HFF-Myc (cell line): ENCODE measurements around the gene APPL2.

Experiments used
- DNase-seq: peaks from one replicate; pipeline ENCODE4 v3.0.0-alpha.2; 2011; ENCODE audit warnings: low read depth; ENCODE audit errors: extremely low read depth
- H3K4me3 ChIP-seq: replicated peaks from 2 replicates; pipeline ENCODE4 v1.5.1; 2011; ENCODE audit warnings: low read depth, mild to moderate bottlenecking, control low read depth, low read length
- CTCF ChIP-seq: IDR thresholded peaks from 2 replicates; pipeline ENCODE4 v1.5.1; 2012; ENCODE audit warnings: mild to moderate bottlenecking, low read depth, low read length, control low read depth; ENCODE audit errors: missing control alignments

Gene APPL2

DNA sequence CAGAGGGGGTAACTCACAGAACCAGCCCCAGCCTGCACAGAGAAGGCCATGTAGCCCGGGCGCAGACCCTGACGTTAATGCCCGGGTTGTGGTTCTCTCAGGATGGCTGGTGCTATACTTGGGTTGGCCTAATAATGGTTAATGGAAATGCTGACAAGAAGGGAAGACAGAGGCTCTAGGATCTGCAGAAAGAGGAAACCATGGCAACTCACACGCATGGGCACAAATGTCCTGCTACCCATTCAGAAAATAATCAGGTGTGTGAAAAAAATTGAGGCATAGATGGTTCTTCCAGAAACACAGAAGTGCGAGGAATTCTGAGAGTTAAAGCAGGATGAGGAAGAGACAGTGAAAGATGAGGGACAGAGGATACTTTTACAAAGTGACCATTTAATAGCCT is 33.8 kb downstream of the APPL2 start:
- no peak for TF ChIP-seq CTCF
- no peak for DNase-seq
- H3K4me3 ChIP-seq, result no peak overlapping the region

GRCh38 chr12:105201299-105201698 is 34.7 kb downstream of the APPL2 start:
- TF ChIP-seq CTCF, result no peak
- no peak overlapping the region for H3K4me3 ChIP-seq
- DNase-seq, result no peak

DNA sequence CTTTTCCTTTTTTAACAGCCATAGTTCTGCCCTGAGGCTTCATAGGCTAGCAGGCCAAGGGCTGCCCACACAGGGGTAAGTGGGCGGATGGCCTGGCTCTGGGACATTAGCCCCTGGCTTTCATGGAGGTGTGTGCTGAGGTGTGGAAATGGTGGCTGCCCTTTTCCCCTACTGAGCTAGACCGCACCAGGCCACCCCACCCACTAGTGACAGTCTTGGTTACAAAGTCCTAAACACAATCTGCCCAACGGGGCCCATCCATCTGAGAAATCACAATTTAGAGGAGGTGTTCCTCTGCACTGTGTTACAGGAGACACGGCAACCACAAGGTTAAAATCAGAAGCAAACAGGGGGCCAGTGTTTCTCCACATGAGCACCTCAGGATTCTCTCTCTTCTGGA is 35.6 kb downstream of the APPL2 start:
- DNase-seq, result no peak
- TF ChIP-seq CTCF, result no peak
- H3K4me3 ChIP-seq, result no peak overlapping the region

DNA sequence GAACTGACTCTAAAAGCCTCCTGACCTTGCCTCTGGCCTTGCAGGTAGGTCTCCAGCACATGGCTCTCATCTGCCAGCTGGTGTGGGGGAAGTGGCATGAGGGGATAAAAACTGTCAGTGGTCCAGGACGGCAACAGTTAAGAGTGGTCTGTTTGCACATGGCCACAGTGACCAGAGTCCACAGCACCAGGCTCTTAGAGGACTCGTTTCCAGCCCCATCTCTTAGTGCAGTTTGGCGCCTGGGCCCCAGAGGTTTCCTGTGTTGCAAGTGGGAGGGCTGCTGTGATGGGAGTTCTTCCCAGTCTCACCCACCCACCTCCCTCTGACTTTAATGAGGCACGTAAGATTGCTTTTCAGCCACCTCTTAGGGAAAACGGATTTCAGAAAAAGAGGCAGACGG is 37.0 kb downstream of the APPL2 start:
- DNase-seq, result no peak
- TF ChIP-seq CTCF, result no peak
- H3K4me3 ChIP-seq, result no peak overlapping the region

DNA sequence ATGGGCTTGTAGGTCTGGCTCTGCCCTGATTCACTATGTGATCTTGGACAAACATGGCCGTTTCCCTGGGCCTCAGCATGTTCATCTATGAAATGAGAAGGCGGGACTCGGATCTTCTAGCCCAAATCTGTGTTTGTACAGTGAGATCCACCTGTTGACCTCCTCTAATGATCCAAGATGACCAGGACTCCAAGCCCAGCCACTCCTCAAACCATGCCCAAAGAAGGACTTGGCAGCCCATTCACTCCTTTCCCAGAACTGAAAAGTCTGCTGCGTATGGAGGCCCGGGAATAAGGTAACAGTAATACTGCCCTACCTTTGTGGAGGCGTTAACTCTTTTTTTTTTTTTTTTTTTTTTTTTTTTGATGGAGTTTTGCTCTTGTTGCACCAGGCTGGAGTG is 39.9 kb downstream of the APPL2 start:
- no peak for TF ChIP-seq CTCF
- no peak for DNase-seq
- no peak overlapping the region for H3K4me3 ChIP-seq

GRCh38 chr12:105194947-105195346 is 41.0 kb downstream of the APPL2 start:
- H3K4me3 ChIP-seq, result no peak overlapping the region
- no peak for TF ChIP-seq CTCF
- no peak for DNase-seq

GRCh38 chr12:105192624-105193225 is 43.2 kb downstream of the APPL2 start:
- H3K4me3 ChIP-seq, result no peak overlapping the region
- no peak for DNase-seq
- no peak for TF ChIP-seq CTCF
